Common myeloid progenitor, CD34-positive (primary cell): Measurements from ENCODE around the gene VPS11.

Experiments
- CTCF ChIA-PET: fragments of 350-600 bp; sonication (Branson Sonifier 250); formaldehyde crosslinking; loops from one replicate; lab custom pipeline; 2021; ENCODE audit warnings: antibody characterized with exemption; lab: Charles Lee
- POLR2A ChIA-PET: fragments of 350-600 bp; sonication (Branson Sonifier 250); formaldehyde crosslinking; loops from one replicate; lab custom pipeline; 2021; ENCODE audit warnings: antibody characterized with exemption; lab: Charles Lee
- DNase-seq, 3 donors: peaks; one replicate each; pipeline versions ENCODE4 v3.0.0 to v3.0.0-alpha.2; 2013
- H3K27ac ChIP-seq, 2 experiments: 1 replicate in 1 of 2; 2 replicates in 1 of 2; pipeline ENCODE4 v1.7.0; 2013; ENCODE audit warnings: inconsistent platforms in 2 of 2, low read length in 2 of 2, mild to moderate bottlenecking in 2 of 2, low read depth in 1 of 2, moderate library complexity in 1 of 2; ENCODE audit not compliant: severe bottlenecking in 2 of 2, insufficient read depth in 1 of 2, poor library complexity in 1 of 2
- H3K27me3 ChIP-seq, 5 experiments: replicated peaks in 2 of 5; 1 replicate in 3 of 5; 2 replicates in 2 of 5; pipeline versions ENCODE4 v1.6.1 to v1.7.0; 2013; ENCODE audit warnings: low read length in 4 of 5, mild to moderate bottlenecking in 2 of 5, moderate library complexity in 2 of 5, inconsistent platforms in 1 of 5; ENCODE audit not compliant: insufficient read depth in 5 of 5, control insufficient read depth in 4 of 5
- H3K36me3 ChIP-seq, 4 experiments: 1 replicate in 2 of 4; 2 replicates in 2 of 4; pipeline versions ENCODE4 v1.6.1 to v1.7.0; 2013; ENCODE audit warnings: low read length in 3 of 4, control low read depth in 1 of 4, mild to moderate bottlenecking in 1 of 4; ENCODE audit not compliant: control insufficient read depth in 4 of 4, insufficient read depth in 4 of 4
- H3K4me1 ChIP-seq, 4 experiments: 1 replicate in 3 of 4; 2 replicates in 1 of 4; pipeline versions ENCODE4 v1.6.1 to v1.7.1; 2013; ENCODE audit warnings: low read length in 3 of 4, mild to moderate bottlenecking in 3 of 4, control low read depth in 1 of 4, inconsistent platforms in 1 of 4, moderate library complexity in 1 of 4; ENCODE audit not compliant: control insufficient read depth in 4 of 4, insufficient read depth in 4 of 4; ENCODE audit errors: control extremely low read depth in 1 of 4
- H3K4me3 ChIP-seq, 7 experiments: 1 replicate in 4 of 7; 2 replicates in 3 of 7; pipeline versions ENCODE4 v1.5.1 to v1.7.0; 2013; ENCODE audit warnings: mild to moderate bottlenecking in 7 of 7, low read length in 6 of 7, moderate library complexity in 6 of 7, inconsistent platforms in 2 of 7, low read depth in 2 of 7, control low read depth in 1 of 7; ENCODE audit not compliant: insufficient read depth in 4 of 7, control insufficient read depth in 1 of 7; ENCODE audit errors: extremely low read depth in 1 of 7
- H3K9me3 ChIP-seq, 5 experiments: 1 replicate in 4 of 5; 2 replicates in 1 of 5; pipeline versions ENCODE4 v1.6.1 to v1.7.1; 2013; ENCODE audit warnings: low read length in 4 of 5, mild to moderate bottlenecking in 2 of 5, inconsistent platforms in 1 of 5, low read depth in 1 of 5, moderate library complexity in 1 of 5; ENCODE audit not compliant: control insufficient read depth in 4 of 5, insufficient read depth in 2 of 5; ENCODE audit errors: control extremely low read depth in 1 of 5
- WGBS: methylation state at CpG from one replicate; pipeline ENCODE4 v1.1.5; 2013; ENCODE audit not compliant: insufficient coverage; 5-methylcytosine and 5-hydroxymethylcytosine counted together

The VPS11 gene

DNA sequence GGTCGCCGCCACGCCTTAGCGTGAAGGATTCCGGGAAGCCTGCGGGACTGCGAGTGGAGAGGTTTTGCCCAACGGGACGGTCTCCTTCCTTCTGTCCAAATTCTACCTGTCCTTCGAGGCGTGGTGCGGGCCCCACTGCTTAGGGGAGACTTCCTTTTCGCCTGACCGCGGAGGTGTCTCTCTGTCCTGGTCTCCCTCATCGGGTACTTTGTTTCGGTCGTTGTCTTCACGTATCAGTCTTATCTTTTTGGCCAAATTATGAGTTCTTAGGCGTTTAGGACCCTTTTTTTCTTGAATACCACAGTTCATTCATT, 54.1 kb downstream of the VPS11 start:
- Histone ChIP-seq H3K36me3 (peaks cover 3 to 16% (median 9%) of the 10 kb centered on the region in 4 experiments), H3K4me3 (peak overlapping the region; percentile 85 to 99 (median 94)), H3K27ac (peak overlapping the region; percentile 59 to 90), H3K4me1 (peaks cover 11 to 20% (median 19%) of the 10 kb centered on the region in 4 experiments), H3K9me3 (no peaks in the 10 kb centered on the region), H3K27me3 (no peaks in the 10 kb centered on the region)
- ChIA-PET POLR2A (interaction anchor here (1.1 to 1.6 kb wide), 2 partner anchors 27 to 47 kb away, joined by 3 to 4 read pairs; partner anchors contain the start of gene NLRX1), CTCF (interaction anchor here (0.8 to 7.2 kb wide), 7 partner anchors 10 to 85 kb away, joined by 3 to 45 read pairs (median 3); partner anchors contain the start of genes C2CD2L and CBL)
- WGBS: 0% methylated on average over 16 of the region's 20 CpGs
- DNase-seq: no peak

DNA sequence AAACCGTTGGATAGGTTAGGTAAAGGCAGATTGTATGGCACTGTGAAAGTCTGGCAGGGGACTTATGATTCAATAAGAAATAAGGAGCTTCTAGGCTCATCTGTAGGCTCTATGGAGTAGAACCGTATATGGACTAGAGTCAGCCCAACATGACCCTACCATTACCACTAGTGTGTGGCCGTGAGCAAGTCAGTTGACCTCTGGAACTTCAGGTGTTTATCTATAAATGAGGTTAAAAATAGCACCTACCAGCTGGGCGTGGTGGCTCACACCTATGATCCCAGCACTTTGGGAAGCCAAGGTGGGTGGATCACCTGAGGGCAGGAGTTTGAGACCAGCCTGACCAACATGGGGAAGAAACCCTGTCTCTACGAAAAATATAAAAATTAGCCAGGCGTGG, 58.2 kb downstream of the VPS11 start:
- POLR2A ChIA-PET: no interaction called here
- Histone ChIP-seq H3K27me3 (no peaks in the 10 kb centered on the region), H3K27ac (no peak overlapping the region), H3K9me3 (no peaks in the 10 kb centered on the region), H3K4me1 (peaks cover 11 to 15% (median 13%) of the 10 kb centered on the region in 4 experiments), H3K4me3 (no peak overlapping the region), H3K36me3 (peaks cover 8 to 42% (median 23%) of the 10 kb centered on the region in 4 experiments)
- 98% methylated on average over 5 of the region's 6 CpGs for WGBS
- DNase-seq: no peak
- CTCF ChIA-PET: interaction anchor here (0.9 to 1.9 kb wide), 3 partner anchors 20 to 54 kb away, joined by 3 to 9 read pairs (median 4); partner anchors contain the start of gene HMBS

DNA sequence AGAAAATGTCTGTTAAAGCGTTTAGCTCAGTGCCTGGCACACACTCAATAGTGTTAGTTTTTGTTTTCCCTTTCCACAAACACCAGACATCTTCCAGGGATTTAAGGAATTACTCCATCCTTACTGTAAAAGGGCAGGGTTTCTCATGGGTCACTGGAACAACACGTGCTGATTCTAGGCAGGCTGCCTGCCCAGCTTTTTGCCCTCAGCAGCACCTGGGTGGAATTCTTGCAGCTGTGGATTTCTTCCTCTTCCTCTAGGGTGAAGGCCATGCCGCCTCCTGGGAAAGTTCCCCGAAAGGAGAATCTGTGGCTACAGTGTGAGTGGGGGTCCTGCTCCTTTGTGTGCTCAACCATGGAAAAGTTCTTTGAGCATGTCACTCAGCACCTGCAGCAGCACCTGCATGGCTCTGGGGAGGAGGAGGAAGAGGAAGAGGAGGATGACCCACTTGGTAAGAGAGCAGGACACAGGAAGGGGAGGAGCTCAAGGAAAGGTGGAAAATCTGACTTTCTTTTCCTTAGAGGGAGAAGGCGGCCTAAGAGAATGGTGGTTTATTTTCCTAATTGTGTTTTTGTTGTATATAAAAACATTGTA, 59.2 kb downstream of the VPS11 start:
- WGBS: 92% methylated on average over 2 of the region's 5 CpGs
- no peak overlapping the region for H3K27ac ChIP-seq
- CTCF ChIA-PET: interaction anchor here (1.3 to 1.9 kb wide), 2 partner anchors 19 to 53 kb away, joined by 4 to 9 read pairs; no protein-coding TSS in a partner anchor

DNA sequence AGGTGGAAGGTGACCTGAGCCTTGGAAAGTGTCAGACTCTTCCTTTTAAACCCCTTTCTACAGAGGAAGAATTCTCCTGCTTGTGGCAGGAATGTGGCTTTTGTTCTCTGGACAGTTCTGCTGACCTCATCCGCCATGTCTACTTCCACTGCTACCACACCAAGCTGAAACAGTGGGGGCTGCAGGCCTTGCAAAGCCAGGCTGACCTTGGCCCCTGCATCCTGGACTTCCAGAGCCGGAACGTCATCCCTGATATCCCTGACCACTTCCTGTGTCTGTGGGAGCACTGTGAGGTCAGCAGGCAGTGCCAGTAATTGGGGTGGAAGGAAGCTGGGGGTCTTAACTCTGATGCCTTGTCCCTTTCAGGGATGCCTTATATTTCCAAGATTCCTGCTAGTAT, 63.0 kb downstream of the VPS11 start:
- H3K4me3 ChIP-seq: no peak overlapping the region
- WGBS: 100% methylated on average over 1 of the region's 3 CpGs
- peaks cover 20 to 67% (median 52%) of the 10 kb centered on the region in 4 experiments for H3K36me3 ChIP-seq
- no peak overlapping the region for H3K27ac ChIP-seq
- POLR2A ChIA-PET: no interaction called here
- no peaks in the 10 kb centered on the region for H3K9me3 ChIP-seq
- DNase-seq: no peak
- no peaks in the 10 kb centered on the region for H3K4me1 ChIP-seq
- H3K27me3 ChIP-seq: no peaks in the 10 kb centered on the region
- CTCF ChIA-PET: no interaction called here

More for the DNA sequence above, 59.2 kb downstream of the VPS11 start:
- Histone ChIP-seq H3K27me3 (no peaks in the 10 kb centered on the region), H3K4me1 (peaks cover 9 to 11% (median 10%) of the 10 kb centered on the region in 4 experiments), H3K4me3 (no peak overlapping the region), H3K36me3 (peaks cover 8 to 51% (median 31%) of the 10 kb centered on the region in 4 experiments), H3K9me3 (no peaks in the 10 kb centered on the region)
- DNase-seq: no peak
- POLR2A ChIA-PET: no interaction called here
